ENCODE measurements around the gene GALNT10.

DNA sequence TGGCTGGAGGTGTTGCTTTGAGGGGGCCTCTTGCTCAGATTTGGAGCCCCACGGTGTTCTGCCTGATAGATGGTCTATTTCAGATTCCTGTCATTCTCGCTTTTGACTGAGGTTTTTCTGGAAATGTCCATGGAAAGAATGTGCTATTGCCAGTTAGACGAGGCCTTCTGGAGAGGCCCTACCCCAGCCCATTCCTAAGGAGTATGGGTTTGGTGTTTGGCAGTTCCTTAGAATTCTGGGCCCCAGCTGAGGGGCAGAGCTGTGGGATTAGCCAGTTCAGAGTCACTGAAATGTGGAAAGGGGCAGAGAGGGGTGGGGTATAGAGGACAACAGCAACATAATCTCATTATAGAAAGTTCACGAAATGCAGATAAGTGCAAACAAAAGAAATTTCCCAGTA is 50.5 kb downstream of the GALNT10 start:
- TF ChIP-seq POLR2A (IDR thresholded peaks at IDR 0.05): no peak
- TF ChIP-seq, protein P1, sequence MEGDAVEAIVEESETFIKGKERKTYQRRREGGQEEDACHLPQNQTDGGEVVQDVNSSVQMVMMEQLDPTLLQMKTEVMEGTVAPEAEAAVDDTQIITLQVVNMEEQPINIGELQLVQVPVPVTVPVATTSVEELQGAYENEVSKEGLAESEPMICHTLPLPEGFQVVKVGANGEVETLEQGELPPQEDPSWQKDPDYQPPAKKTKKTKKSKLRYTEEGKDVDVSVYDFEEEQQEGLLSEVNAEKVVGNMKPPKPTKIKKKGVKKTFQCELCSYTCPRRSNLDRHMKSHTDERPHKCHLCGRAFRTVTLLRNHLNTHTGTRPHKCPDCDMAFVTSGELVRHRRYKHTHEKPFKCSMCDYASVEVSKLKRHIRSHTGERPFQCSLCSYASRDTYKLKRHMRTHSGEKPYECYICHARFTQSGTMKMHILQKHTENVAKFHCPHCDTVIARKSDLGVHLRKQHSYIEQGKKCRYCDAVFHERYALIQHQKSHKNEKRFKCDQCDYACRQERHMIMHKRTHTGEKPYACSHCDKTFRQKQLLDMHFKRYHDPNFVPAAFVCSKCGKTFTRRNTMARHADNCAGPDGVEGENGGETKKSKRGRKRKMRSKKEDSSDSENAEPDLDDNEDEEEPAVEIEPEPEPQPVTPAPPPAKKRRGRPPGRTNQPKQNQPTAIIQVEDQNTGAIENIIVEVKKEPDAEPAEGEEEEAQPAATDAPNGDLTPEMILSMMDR (IDR thresholded peaks at IDR 0.05): no peak
- TF ChIP-seq POLR2AphosphoS5 (IDR thresholded peaks at IDR 0.05; ENCODE audit: insufficient read depth in 1 of 2, low read depth in 1 of 2): no peak
